Activated naive CD8-positive, alpha-beta T cell treated with anti-CD3 and anti-CD28 coated beads, Interleukin-2, amount 50 U/mL, for 16 hours (primary cell): Measurements from ENCODE around the gene PTGES3L.

ENCODE experiments used
- DNase-seq: peaks from one replicate; pipeline ENCODE4 v3.0.0-alpha.2; 2020; ENCODE audit warnings: low read depth, low spot score

The PTGES3L gene

GRCh38 chr17:42979511-42980273 is at the start of gene PTGES3L:
Gene PTGES3L, minus strand, starts transcription at chr17:42980080. Its CDS starts 27 bp downstream, at chr17:42980053.
- DNase-seq: no peak

- no peak for DNase-seq
These were observed 48.5 kb upstream of the PTGES3L start for GRCh38 chr17:43028221-43028861.

GRCh38 chr17:43027091-43028032 is 47.5 kb upstream of the PTGES3L start:
- DNase-seq: no peak

- no peak for DNase-seq
These were observed 46.7 kb upstream of the PTGES3L start for GRCh38 chr17:43026595-43026994.

GRCh38 chr17:43025766-43026537 is 46.1 kb upstream of the PTGES3L start:
- no peak for DNase-seq

- DNase-seq: no peak
These were observed 45.4 kb upstream of the PTGES3L start for GRCh38 chr17:43025290-43025657.

GRCh38 chr17:43024407-43025289 is 44.8 kb upstream of the PTGES3L start, which contains the start of gene RND2:
Gene RND2, plus strand, starts transcription at chr17:43025231. Its CDS starts 117 bp downstream, at chr17:43025348.
- DNase-seq: peak; percentile 63

GRCh38 chr17:43021741-43022512 is 42.0 kb upstream of the PTGES3L start, which contains the start of gene VAT1:
Gene VAT1, minus strand, starts transcription at chr17:43022385. Its CDS starts 63 bp downstream, at chr17:43022322.
- DNase-seq: peak; percentile 38

- no peak for DNase-seq
These were observed 41.2 kb upstream of the PTGES3L start for GRCh38 chr17:43020789-43021740.

- no peak for DNase-seq
These were observed 40.2 kb upstream of the PTGES3L start for GRCh38 chr17:43020030-43020621.

- DNase-seq: no peak
These were observed 39.5 kb upstream of the PTGES3L start for GRCh38 chr17:43019418-43019817.

- no peak for DNase-seq
These were observed 39.1 kb upstream of the PTGES3L start for GRCh38 chr17:43018932-43019331.

- DNase-seq: no peak
These were observed 38.4 kb upstream of the PTGES3L start for GRCh38 chr17:43018008-43018853.

GRCh38 chr17:43016216-43016615 is 36.3 kb upstream of the PTGES3L start:
- no peak for DNase-seq

GRCh38 chr17:43015579-43015978 is 35.7 kb upstream of the PTGES3L start:
- DNase-seq: no peak

- DNase-seq: no peak
These were observed 35.0 kb upstream of the PTGES3L start for GRCh38 chr17:43014649-43015542.
